Activated CD4-positive, CD25-positive, alpha-beta regulatory T cell treated with anti-CD3 and anti-CD28 coated beads, Interleukin-2, amount 50 U/mL, for 72 hours (primary cell): ENCODE results near the gene C7orf25.
A peak's percentile ranks its signal among the peaks of the same experiment; 100 is the strongest.

ENCODE experiments used
- DNase-seq: peaks from one replicate; pipeline ENCODE4 v3.0.0; 2021

The C7orf25 gene

DNA sequence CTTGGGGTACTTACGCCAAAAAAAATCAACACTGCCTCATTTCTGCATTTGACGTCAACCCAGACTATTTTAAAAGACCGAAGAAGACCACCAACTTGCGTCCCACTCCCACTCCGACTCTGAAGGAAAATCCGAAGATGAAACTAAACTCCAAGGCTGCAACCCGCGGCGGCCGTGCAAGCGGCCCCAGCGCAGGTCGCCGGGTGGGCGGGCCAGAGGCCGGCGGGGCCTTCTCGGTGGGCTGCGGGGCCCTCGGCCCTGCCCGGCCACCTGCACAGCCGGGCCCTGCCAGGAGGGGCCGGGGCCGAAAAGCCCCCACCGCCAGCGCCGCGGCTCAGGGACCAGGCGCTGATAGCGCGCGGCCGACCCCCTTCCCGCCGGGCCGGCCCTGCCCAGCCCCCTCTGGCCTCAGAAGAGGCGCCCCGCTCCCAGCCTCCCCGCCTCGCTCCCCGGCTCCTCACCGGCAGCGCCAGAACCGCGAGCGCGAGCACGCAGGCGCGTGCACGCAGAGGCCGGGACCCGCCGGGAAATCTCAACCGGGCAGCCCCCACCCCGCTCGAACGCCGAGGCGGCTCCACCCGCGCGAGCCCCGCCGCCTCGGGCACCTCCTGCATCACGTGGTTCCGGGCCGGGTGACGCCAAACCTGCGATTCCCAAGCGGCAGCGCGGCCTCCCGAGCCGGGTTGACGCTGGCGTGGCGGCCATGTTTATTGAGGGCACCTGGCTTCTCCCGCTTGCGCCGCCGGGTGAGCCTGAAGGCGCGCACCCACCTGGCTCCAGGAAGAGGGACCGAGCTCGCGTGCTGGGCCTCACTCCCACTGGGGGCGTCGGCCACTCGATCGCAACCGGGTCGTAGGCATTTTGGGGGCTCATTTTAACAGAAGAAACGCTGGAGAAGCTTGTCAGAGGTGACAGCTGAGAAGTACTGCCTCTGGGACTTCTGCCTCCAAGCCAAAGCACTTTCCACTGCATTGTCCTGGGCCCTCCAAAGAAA, at the start of gene C7orf25:
Gene C7orf25, minus strand, starts transcription at position 617 of the 994 bp plus-strand sequence. CDS start 1,170 bp downstream, outside the sequence.
- DNase-seq, result peak; percentile 94

DNA sequence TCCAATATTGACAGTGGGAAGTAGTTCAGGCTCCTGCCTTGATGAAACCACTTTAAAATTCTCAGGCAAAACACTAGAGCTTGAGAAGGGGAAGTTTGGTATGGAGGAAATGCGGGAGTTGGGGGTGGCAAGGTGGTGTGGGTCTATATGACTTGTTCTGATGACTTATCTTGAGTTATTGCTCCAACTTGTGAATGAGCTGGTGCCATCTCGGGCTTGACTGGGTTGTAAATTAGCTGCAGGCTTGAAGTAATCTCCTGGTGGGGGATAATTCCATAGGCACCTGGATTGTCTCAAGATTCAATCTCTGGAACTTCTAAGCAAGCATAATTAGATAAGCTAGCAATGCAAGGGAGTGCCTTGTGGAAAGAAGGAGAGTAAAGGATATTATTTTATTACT, 49.3 kb upstream of the C7orf25 start:
- DNase-seq, result no peak

DNA sequence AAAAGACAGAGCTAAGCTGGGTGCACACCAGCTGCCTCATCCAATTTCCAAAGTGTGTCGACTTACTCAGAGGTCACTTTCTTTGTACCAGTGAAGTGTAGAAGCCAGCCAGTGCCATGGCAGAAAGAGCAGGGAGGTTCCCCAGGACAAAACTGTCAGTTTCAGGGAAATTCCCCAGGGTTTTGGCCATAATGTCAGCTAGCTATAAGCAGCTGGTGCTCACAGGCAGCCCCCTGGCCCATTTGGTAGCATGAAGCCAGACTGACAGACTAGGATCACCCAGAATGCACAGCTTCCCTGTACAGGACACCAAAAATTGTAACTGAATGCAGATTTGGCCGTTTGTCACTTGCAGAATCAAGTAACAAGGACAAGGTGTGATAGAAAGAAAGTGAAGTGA, 48.9 kb upstream of the C7orf25 start:
- no peak for DNase-seq

DNA sequence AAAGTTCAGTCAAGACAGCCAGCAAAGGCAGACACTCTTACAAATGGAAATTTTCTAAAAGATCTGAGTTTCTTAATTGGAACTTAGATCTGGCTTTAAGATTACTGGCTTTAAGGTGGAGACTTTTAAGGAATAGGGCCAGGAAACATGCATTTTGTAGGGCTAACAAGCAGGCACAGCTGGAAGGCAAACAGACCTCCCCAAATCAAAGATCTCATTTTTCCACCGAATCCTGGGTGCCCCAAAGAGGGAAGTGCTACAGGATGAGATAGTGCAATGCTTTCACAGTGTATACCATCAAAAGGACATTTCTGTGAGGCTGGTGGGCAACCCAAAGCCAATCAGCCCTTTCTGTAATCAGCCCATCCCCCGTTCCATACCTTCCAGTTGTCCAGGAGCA, 47.7 kb upstream of the C7orf25 start:
- no peak for DNase-seq

DNA sequence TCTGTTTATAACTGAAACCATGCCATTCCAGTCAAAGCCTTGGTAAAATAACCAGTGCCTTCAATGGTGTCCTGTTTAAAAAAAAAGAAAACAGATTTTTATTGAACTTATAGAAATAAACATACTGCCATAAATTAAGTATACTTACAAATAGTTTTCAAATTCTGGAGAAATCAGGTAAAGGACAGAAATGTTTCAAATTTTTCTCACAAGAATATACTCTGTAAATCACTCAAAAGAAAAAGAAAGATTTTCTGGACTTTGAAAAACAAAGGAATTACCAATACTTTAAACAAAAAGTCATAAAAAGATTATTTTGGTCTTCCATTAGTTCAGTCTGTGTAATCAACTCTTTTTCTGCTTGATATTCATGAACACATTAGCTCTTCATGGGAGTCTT, 44.2 kb upstream of the C7orf25 start:
- DNase-seq, result no peak

DNA sequence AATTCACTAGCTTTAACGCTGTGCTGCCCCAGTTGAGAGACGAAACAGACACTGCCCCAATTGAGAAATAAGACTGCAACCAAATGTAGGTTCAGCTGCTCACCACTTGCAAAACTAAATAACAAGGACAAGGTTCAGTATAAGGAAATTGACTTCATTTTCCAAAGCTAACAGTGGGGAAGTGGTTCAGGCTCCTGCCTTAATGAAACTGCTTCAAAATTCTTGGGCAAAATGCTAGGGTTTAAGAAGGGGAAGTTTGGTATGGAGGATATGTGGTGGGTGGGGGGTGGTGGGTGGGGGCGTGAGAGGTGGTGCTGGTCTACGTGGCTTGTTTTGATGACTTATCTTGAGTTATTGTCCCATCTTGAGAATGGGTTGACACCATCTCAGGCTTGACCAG, 42.1 kb upstream of the C7orf25 start:
- no peak for DNase-seq

DNA sequence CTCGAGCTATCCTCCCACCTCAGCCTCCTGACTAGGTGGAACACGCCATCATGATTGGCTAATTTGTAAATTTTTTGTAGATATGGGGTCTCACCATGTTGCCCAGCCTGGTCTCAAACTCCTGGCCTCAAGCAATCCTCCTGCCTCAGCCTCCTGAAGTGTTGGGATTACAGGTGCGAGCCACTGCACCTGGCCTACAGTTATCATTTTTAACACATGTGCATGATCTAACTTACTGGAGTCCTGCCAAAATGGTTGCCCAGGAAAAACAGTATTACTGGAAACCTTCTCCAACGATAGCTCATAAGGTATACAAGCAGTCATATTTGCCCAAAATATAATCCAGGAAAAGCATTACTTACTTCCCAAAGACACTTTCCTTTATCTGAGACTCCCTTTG, 40.5 kb upstream of the C7orf25 start:
- DNase-seq, result no peak

DNA sequence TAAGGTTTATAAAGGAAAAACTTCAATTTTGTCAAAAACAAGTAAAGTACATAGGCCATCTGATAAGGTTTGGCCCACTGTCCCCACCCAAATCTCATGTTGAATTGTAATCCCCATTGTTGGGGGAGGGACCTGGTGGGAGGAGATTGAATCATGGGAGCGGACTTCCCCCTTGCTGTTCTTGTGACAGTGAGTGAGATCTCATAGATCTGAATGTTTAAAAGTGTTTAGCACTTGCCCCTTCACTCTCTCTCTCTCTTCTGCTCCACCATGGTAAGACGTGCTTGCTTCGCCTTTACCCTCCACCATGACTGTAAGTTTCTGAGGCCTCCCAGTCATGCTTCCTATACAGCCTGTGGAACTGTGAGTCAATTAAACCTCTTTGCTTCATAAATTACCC, 38.5 kb upstream of the C7orf25 start:
- no peak for DNase-seq

DNA sequence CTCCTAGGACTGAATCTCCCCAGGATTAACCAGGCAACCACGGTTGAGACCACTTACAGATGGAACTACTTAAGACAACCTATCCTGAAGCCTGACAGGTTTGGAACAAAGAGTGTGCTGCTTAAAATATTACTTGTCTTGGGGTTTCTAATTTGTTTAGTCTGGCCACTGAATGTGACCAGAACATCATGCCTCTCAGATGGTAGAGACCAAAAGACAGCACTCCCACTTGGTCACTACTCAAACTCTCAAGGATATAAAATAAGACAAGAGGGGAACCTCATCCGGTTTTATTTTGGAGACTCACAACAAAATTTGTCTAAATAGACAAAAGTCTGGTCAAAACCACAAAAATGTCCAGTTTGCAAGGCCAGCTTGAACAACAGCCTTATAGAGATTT, 35.7 kb upstream of the C7orf25 start:
- DNase-seq, result no peak

DNA sequence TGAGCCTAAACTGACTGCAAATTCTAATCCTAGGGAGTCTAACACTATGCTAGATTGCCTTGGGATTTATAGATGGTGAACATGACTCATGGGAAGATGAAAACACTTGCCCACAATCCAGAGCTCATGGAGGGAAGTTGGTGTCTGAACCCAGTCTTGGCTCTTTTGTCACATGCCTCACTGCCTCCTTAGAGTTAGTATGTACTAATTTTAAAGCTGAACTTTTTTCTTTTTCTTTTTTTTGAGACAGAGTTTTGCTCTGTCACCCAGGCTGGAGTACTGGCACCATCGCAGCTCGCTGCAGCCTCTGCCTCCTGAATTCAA, 34.7 kb upstream of the C7orf25 start:
- no peak for DNase-seq

DNA sequence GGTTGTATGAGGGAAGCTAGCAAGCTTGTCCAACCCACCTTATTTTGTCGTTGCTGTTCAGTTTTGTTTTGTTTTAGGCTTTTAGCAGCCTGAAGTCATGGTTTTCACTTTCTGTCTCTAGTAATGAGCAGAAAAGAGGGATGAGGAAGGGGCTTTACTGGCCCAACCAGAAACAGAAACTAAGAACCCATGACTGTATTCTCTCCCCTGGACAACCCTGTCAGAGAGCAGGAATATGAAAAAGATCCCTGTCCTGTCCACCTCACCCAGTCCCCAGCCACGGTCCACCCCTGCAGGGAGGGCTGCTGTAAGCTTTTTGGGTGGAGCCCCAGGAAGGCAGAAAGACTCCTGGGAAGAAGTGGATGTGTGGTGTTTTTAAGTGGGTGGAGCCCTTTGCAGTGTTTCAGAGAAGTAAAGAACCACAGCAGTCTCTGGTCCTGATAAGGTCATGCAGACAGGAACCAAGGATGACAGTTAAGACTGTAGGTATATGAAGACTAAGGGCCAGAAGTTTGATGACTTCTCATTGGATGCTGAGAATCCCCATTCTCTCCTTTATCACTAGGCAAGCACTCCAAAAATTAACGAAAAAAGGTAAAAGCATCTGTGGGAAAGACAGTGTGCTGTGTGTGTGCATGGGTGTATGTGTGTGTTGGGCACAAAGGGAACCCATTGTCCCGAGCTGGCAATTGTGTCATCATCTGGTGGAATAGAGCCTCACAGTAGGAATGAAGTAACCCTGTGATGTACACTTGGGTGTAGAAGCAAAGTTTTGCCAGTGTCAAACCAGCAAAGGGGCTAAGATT, 34.2 kb upstream of the C7orf25 start:
- no peak for DNase-seq

DNA sequence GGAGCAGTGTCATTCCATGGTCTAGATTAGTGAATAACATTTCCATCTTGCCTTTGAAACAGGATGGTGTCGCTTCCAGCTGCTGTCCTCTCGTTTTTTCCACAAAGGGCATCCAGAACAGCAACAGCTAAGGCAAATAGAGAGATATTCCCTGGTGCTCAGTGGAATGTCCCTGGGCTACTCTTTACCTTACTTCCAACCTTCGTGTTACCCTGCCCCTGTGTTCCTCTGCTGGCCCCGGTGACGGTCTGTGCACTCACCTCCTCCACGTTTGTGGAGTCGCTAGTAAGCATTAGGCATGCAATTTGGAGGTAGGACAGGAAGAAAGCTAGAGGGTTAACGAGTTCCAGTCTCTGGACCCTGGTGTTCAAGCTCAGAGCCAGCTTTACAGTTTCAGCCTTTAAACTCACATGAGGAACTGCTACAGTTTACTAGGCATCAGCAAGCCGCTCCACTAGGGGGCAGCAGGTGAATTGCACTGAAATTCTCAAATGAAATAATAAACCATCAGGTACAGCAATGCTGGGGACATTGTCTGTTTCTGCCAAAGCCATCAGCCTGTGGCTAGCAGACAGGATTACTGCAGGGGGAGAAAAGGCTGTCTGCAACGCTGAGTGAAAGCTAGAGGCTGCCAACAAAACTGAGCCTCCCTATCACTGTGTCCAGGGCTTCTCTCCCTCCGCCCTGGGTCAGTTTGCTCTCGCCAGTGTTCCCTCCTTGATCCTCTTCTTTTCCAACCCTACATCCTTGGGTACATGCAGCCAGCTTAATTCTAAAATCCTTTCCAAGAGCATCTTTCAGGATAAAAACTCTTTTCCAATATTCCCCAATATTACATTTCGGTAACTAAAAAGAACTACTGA, 29.3 kb upstream of the C7orf25 start:
- DNase-seq, result peak; percentile 74

DNA sequence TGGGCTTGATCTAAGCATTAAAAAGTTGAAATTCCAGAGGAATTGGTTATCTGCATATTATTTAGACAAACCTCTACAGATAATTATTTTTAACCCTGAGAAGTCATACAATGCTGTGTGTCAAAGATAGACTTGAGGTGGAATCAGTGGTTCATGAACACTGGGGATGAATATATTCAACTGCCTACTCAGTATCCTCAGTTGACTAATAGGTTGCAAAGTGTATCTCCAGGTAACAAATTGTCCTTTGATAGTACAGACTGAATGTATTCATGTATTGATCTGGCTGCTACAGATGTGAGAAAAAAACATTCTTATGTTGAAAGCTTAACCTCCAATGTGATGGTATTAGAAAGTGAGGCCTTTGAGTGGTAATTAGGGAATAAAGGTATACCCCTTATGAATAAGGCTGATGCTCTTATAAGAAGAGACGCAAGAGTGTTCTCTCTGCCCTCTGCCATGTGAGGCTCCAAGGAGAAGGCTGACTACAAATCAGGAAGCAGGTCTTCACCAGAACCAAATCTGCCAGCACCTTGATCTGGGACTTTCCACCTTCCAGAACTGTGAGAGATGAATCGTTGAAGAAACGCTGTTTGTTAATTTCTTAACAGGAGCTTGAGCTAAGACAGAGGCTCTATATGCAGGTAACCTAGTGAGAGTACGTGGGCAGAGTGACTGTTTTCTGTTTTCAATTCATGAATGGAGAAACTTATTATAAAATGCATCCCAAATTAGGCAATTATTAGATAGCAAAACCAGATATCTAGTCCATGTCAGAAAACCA, 27.8 kb upstream of the C7orf25 start:
- no peak for DNase-seq

DNA sequence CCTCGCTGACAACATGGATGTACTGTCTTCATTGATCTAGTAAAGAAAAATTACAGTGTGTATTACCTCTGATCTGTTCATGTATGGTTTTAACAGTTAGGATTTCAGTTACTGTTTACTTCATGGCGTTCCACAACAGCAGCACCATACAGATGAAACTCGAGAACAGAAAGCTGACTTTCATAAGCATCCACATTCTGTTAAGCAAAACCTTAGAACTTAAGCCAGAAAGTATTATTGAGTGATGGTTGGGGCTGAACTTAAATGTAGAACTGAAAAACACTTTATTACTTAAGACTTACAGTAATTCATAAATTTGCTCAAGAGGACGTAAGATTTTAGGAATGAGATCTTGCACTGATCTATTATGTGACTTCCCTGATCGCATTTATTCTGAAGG, 24.0 kb upstream of the C7orf25 start:
- no peak for DNase-seq

DNA sequence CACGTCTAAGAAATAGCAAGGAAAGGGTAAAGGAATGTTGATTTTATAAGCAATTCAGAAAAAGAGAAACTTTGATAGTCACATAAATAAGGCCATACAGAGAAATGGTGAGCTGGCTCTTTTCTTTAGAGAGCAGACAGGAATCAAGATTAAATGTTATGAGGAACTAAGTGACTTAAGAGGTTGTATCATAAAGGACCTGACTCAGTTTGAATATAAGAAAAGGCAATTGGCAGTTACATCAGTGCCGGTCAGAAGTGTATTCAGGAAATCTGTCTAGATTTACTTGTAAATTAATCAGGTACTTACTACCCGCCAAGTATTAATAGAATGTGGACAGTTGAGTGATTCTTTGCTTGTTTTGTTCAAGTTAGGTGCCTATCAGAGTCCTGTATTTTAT, 22.4 kb upstream of the C7orf25 start:
- DNase-seq, result no peak

DNA sequence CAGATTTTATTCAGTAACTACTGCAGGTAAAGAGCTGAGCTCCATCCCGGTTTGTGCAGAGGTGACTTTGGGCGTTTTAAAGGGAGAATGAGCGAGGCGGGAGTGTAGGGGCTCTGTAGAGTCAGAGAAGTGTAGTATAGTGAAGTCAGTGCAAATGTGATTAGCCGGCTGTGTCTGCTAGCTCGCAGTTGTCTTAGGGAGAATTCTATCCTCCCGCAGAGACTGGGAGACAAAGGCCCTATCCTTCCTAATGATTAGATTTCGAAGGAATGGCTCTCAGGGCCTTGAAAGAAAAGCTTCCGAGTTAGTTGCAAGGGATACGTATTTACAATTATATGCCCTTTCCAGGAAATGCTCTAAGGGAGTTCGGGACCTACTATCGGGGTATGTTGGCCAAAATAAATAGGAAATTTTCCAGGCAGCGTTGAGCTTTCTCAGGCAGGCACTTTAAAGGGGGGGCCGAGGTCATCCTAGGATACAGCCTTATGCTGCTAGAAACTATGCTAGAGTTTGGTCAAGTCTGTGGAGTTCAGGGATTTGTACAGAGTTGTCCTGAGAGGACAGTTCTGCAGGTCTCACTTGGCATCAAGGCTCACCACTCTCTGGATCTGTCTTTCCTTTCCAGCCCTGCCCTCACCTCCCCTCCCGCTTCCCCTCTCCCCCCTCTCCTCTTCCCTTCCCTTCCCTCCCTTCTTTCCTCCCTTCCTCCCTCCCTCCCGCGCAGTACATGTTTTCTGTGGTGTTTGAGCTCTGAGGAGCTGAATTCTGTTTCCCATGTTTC, 21.1 kb upstream of the C7orf25 start:
- DNase-seq, result no peak

DNA sequence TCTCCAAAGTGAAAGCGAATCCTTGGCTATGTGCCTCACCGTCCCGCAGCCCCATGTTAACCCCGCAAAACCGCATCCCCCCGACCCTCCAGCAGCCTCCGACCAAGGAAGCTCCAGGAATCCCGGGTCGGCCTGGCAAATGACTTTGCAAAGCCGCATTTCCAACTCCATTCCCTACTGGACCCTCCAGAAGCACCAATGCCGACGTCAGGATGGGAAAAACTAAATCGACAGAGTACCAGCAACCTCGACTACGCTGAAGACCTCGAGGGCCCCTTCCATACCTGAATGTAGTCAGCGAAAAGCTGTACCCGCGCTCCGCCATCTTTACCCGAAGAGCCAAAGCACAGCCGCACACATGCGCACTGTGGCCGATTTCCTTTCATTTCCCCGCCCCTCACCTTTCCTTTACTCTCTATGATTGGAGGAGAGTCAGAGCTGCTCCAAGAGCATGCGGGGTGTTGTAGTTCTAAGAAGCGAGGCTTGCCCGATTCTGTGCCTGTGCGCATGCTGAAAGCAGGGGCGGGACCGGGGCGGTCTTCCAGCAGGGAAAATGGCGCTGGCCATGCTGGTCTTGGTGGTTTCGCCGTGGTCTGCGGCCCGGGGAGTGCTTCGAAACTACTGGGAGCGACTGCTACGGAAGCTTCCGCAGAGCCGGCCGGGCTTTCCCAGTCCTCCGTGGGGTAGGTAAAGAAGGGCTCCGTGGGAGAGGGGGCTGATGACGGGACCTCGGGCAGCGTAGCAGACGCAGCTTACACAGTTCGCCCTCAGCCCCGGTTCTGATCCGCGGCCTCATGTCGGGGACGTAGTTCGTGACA, 20.2 kb upstream of the C7orf25 start, which contains the start of the genes MRPL32 and PSMA2:
Gene MRPL32, plus strand, starts transcription at position 543 of the 818 bp plus-strand sequence. Its CDS starts 11 bp downstream, at position 554.
Gene PSMA2, minus strand, starts transcription at position 341 of the 818 bp plus-strand sequence. Its CDS starts 16 bp downstream, at position 325.
- DNase-seq, result peak; percentile 90

DNA sequence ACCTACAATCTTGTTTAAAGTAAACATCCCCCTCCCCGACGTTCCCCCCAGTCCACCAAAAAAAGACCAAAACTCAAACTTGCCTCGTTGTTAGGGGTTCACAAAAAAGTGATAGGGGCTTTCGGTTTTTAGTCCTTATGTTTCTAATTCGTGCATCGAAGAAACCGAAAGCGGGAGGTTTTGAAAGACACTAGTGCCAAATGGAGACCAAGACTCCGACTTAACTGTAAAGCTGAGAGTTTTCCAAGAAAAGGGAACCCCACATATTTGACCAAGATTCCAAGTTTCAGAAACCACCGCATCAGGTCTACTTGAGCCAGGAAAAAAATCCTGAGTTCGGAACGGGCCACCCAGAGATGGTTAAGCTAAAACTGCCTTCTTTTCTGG, 19.6 kb upstream of the C7orf25 start:
- no peak for DNase-seq

DNA sequence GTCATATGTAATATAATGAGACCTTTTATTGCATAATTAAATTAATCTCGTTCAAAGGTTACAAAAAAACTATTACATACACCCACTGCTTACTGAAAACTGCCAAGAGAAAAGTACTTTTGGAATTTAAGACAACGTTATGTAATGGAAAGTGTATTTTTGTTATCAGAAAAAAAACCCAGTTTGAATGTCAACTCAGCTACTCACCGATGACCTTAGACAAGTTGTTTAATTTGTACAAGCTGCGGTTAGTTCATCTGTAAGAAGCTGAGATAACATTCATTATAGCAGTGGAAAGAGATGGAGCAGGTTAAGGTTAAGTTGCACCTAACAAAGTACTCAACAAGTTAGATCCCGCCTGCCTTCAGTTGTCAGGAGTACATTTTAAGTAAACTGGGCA, 19.0 kb upstream of the C7orf25 start:
- no peak for DNase-seq

DNA sequence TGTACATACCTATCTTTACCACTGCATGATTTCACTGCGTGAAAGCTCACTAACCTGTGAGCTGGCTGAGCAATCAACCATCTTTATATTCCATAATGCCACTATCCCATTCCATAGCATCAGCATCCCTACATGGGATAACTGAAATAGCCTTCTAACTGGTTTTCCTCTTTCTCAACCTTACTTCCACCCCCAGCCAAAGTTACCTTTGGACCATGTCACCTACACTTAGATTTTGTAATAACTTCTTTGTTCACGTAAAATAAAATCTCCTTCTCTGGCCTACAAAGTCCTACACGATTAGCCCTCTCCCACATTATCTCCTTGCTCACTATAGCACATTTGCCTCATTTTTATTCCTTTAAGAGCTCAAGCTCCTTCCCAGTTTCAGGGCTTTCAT, 17.6 kb upstream of the C7orf25 start:
- DNase-seq, result no peak
